ENCODE data around the gene OR4K15.
A peak's percentile ranks its signal among the peaks of the same experiment; 100 is the strongest.
"Not testable (repeated sequence)": the region's sequence is repeated elsewhere in the genome, so short reads cannot be mapped to it uniquely, and the experiment has no call there.

OR4K15 gene

GRCh38 chr14:19975291-19975690 lies at the start of gene OR4K15:
Gene OR4K15, plus strand, starts transcription at chr14:19975591. Its CDS starts 0 bp downstream, at chr14:19975591.
- no peak for DNase-seq (ENCODE audit: low read depth in 2 of 2)

- no peak for DNase-seq (ENCODE audit: low read depth in 2 of 2)
Observed at GRCh38 chr14:19930617-19931016, 44.8 kb upstream of the OR4K15 start, which contains the start of gene OR4K1. Gene OR4K1, plus strand, starts transcription at chr14:19930917. Its CDS starts 4,750 bp downstream, at chr14:19935667.

- DNase-seq (ENCODE audit: low read depth in 2 of 2), result no peak
Observed at GRCh38 chr14:19941668-19942067, 33.7 kb upstream of the OR4K15 start.

GRCh38 chr14:19947413-19948090 lies 27.8 kb upstream of the OR4K15 start:
- DNase-seq (ENCODE audit: low read depth in 2 of 2), result no peak

- no peak for DNase-seq (ENCODE audit: low read depth in 2 of 2)
Observed at GRCh38 chr14:19949218-19949617, 26.2 kb upstream of the OR4K15 start.

GRCh38 chr14:19969735-19970134 lies 5.7 kb upstream of the OR4K15 start:
- not testable (repeated sequence) for DNase-seq (ENCODE audit: low read depth in 2 of 2)

GRCh38 chr14:19974844-19975243 lies 547 bp upstream of the OR4K15 start:
- peak in 1 of 2 donors; percentile 3 for DNase-seq (ENCODE audit: low read depth in 2 of 2)

GRCh38 chr14:19993438-19993837 lies 18.0 kb downstream of the OR4K15 start:
- no peak for DNase-seq (ENCODE audit: low read depth in 2 of 2)

GRCh38 chr14:20001863-20002262 lies 26.5 kb downstream of the OR4K15 start, which contains the start of gene OR4Q2:
Gene OR4Q2, plus strand, starts transcription at chr14:20002163.
- DNase-seq (ENCODE audit: low read depth in 2 of 2), result no peak

GRCh38 chr14:20002319-20002718 lies 26.9 kb downstream of the OR4K15 start:
- no peak for DNase-seq (ENCODE audit: low read depth in 2 of 2)

- no peak for DNase-seq (ENCODE audit: low read depth in 2 of 2)
Observed at GRCh38 chr14:20008156-20008555, 32.8 kb downstream of the OR4K15 start.

- DNase-seq (ENCODE audit: low read depth in 2 of 2), result no peak
Observed at GRCh38 chr14:20019257-20019865, 44.0 kb downstream of the OR4K15 start, which contains the start of gene OR4K14. Gene OR4K14, minus strand, starts transcription at chr14:20019307. Its CDS starts 4,114 bp downstream, at chr14:20015193.
